Activated naive CD4-positive, alpha-beta T cell treated with anti-CD3 and anti-CD28 coated beads, Interleukin-2, amount 50 U/mL, for 16 hours (primary cell): ENCODE data around the gene GCDH.
"Not testable (repeated sequence)": the region's sequence is repeated elsewhere in the genome, so short reads cannot be mapped to it uniquely, and the experiment has no call there.

Source experiments
- DNase-seq: peaks from one replicate; pipeline ENCODE4 v3.0.0-alpha.2; 2020

The GCDH gene

GRCh38 chr19:12890787-12891552 lies at the start of gene GCDH:
TSS of gene GCDH (plus strand) at chr19:12891160. CDS start at chr19:12891305, 145 bp downstream.
- DNase-seq: peak; percentile 97

- no peak for DNase-seq
Observed at GRCh38 chr19:12842511-12842910, 48.4 kb upstream of the GCDH start.

- DNase-seq: no peak
Observed at GRCh38 chr19:12843328-12843727, 47.6 kb upstream of the GCDH start.

GRCh38 chr19:12843999-12844732 lies 46.8 kb upstream of the GCDH start:
- no peak for DNase-seq

GRCh38 chr19:12846613-12847012 lies 44.3 kb upstream of the GCDH start:
- DNase-seq: not testable (repeated sequence)

GRCh38 chr19:12847159-12848139 lies 43.5 kb upstream of the GCDH start:
- DNase-seq: peak; percentile 84

- DNase-seq: no peak
Observed at GRCh38 chr19:12856653-12857052, 34.3 kb upstream of the GCDH start.

GRCh38 chr19:12858041-12858928 lies 32.7 kb upstream of the GCDH start:
- DNase-seq: no peak

- DNase-seq: no peak
Observed at GRCh38 chr19:12859546-12859945, 31.4 kb upstream of the GCDH start.

GRCh38 chr19:12864143-12864542 lies 26.8 kb upstream of the GCDH start:
- DNase-seq: no peak

- DNase-seq: no peak
Observed at GRCh38 chr19:12864721-12865715, 25.9 kb upstream of the GCDH start.

GRCh38 chr19:12865746-12866415 lies 25.1 kb upstream of the GCDH start:
- no peak for DNase-seq

GRCh38 chr19:12866416-12867119 lies 24.4 kb upstream of the GCDH start:
- DNase-seq: no peak

- DNase-seq: peak; percentile 66
Observed at GRCh38 chr19:12867120-12868099, 23.6 kb upstream of the GCDH start.

- no peak for DNase-seq
Observed at GRCh38 chr19:12868540-12869112, 22.3 kb upstream of the GCDH start.

- DNase-seq: no peak
Observed at GRCh38 chr19:12871681-12872080, 19.3 kb upstream of the GCDH start.

- no peak for DNase-seq
Observed at GRCh38 chr19:12872255-12872654, 18.7 kb upstream of the GCDH start.
